NOMO-1 treated with DMSO at 0.1 percent for 48 hours (cell line): ENCODE data around the gene NFU1.
"Not testable (repeated sequence)": the region's sequence is repeated elsewhere in the genome, so short reads cannot be mapped to it uniquely, and the experiment has no call there.

ENCODE experiments used
- DNase-seq: peaks from one replicate; lab custom pipeline; 2025; ENCODE audit not compliant: unreplicated experiment; lab: John Stamatoyannopoulos, UW

NFU1 gene

GRCh38 chr2:69389271-69389670 is 48.0 kb downstream of the NFU1 start:
- DNase-seq = no peak

GRCh38 chr2:69387770-69388481 is 49.3 kb downstream of the NFU1 start:
- DNase-seq = no peak

- DNase-seq = peak; percentile 85
These were observed 50.2 kb downstream of the NFU1 start, which contains the start of gene GFPT1 for GRCh38 chr2:69386789-69387734. GFPT1 (minus strand) TSS chr2:69387227; CDS start chr2:69387071, 156 bp downstream.

- no peak for DNase-seq
These were observed 50.9 kb downstream of the NFU1 start for GRCh38 chr2:69386360-69386759.

GRCh38 chr2:69385443-69386151 is 51.6 kb downstream of the NFU1 start:
- no peak for DNase-seq

- no peak for DNase-seq
These were observed 52.6 kb downstream of the NFU1 start for GRCh38 chr2:69384618-69385081.

- no peak for DNase-seq
These were observed 53.9 kb downstream of the NFU1 start for GRCh38 chr2:69383176-69383812.

GRCh38 chr2:69382547-69382946 is 54.7 kb downstream of the NFU1 start:
- DNase-seq = no peak

GRCh38 chr2:69381337-69381737 is 55.9 kb downstream of the NFU1 start:
- peak; percentile 15 for DNase-seq

- no peak for DNase-seq
These were observed 56.9 kb downstream of the NFU1 start for GRCh38 chr2:69380072-69380917.

- DNase-seq = no peak
These were observed 60.8 kb downstream of the NFU1 start for GRCh38 chr2:69376403-69376802.

GRCh38 chr2:69375494-69376353 is 61.5 kb downstream of the NFU1 start:
- peak; percentile 10 for DNase-seq

GRCh38 chr2:69372767-69373166 is 64.5 kb downstream of the NFU1 start:
- no peak for DNase-seq

GRCh38 chr2:69369802-69370201 is 67.4 kb downstream of the NFU1 start:
- DNase-seq = no peak

- no peak for DNase-seq
These were observed 68.6 kb downstream of the NFU1 start for GRCh38 chr2:69368588-69368987.

GRCh38 chr2:69359371-69359770 is 77.9 kb downstream of the NFU1 start:
- DNase-seq = no peak

GRCh38 chr2:69358914-69359313 is 78.3 kb downstream of the NFU1 start:
- no peak for DNase-seq

GRCh38 chr2:69356471-69356870 is 80.8 kb downstream of the NFU1 start:
- no peak for DNase-seq

GRCh38 chr2:69354976-69355375 is 82.3 kb downstream of the NFU1 start:
- not testable (repeated sequence) for DNase-seq
